Stimulated activated CD8-positive, alpha-beta memory T cell treated with anti-CD3 and anti-CD28 coated beads, Interleukin-2, amount 100 ng/mL, for 1 hour (primary cell): Measurements from ENCODE around the gene TTC38.
A peak's percentile ranks its signal among the peaks of the same experiment; 100 is the strongest.
"Not testable (repeated sequence)": the region's sequence is repeated elsewhere in the genome, so short reads cannot be mapped to it uniquely, and the experiment has no call there.

ENCODE experiments used
- DNase-seq, 2 donors: peaks; one replicate each; pipeline ENCODE4 v3.0.0-alpha.2; 2020; ENCODE audit warnings: low read depth in 2 of 2

TTC38 gene

GRCh38 chr22:46296257-46297150 is 28.7 kb downstream of the TTC38 start, which contains the start of gene GTSE1:
Gene GTSE1 (plus strand): TSS chr22:46296870. CDS start chr22:46297401, 531 bp downstream.
- peak; percentile 94 to 95 for DNase-seq

- no peak for DNase-seq
These were observed 29.5 kb downstream of the TTC38 start for GRCh38 chr22:46297151-46297812.

DNA sequence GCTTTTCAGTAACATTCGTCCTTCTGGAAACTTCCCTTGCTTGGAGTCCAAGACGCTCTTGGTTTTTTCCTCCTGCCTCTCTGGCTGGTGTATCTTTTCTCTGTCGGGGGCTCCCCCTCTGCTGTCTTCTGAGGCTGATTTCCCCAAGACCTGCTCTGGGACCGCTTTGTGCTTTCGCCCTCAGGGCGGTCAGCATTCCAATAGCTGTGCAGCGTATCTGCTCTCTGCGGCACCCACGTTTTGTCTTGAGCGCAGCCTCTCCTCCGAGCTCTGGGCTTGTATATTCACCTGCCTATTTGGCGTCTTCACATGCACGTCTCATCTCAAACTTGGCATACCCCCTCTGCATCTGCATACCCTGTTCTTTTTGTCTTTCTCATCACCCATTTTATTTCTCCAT is 31.3 kb downstream of the TTC38 start:
- DNase-seq: no peak

DNA sequence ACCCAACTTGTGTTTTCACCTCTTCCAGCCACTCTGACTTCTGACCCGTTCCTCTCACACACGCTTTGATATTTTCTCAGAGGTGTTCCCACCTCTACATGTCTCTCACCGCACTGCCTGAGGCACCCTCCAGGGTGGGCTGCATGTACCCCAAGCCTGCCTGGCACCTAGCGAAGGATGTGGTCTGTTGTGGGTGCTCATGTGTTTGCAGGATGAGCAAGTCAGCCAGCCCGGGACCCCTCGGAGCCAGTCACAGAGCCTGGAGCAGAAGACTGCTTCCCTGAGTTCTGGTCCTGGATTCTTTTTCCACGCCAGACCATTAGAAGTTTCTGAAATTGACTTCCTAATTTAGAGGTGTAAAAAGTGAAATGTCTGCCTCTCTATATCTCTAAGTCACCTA is 32.7 kb downstream of the TTC38 start:
- DNase-seq: no peak

DNA sequence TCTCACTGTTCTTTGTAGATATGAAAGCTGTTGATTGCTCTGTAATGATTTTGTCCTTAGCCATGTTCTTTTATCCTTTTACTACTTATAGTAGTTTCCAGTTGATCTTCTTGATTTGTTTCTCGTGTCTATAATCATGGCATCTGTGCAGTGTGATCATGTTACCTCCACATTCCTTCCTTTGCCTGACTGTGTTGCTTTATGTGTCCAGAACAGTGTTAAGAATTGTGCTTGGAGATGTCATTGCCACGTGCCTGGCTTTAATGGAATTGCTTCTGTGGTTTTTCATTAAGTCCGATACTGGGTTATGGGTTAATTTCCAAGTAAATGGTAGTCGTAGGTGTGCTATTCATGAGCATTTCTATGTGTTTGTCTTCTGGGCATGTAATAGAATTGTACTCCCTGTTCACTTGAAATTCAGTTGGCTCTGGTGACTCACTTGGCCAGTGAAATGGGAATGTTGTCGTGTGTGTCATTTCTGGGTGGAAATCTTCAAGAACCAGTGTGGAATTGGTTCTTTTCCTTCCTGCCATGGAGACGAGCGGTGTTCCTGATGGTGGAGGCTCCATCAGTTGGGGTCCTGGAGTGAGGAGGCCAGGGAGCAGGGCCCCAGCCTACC is 35.6 kb downstream of the TTC38 start:
- DNase-seq: no peak

GRCh38 chr22:46308283-46308988 is 40.6 kb downstream of the TTC38 start:
- DNase-seq: no peak

DNA sequence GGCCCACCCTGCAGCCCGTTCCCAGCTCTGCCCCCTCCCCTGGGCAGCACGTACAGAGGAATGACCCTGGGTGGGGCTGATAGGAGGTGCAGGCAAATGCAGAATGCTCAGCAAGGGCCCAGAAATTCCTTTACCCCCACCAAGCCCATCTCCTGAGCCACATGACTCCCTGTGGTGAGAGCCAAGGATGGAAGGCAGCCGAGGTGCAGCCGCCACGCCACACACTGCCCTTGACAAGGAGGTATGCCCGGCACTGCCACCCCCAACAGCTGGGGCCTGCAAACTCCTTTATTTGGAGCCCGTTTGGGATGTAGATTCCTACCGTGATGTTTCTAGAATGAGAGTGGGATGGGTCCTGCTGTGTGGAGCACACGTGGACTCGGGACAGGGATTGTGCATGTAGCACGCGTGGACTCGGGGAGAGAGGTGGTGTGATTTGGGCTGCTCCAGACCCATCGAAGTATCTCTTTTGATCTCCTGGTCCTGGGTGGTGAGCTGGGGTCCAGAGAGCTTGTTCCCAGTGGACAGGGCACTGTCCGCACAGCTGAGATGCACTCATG is 41.8 kb downstream of the TTC38 start:
- no peak for DNase-seq

DNA sequence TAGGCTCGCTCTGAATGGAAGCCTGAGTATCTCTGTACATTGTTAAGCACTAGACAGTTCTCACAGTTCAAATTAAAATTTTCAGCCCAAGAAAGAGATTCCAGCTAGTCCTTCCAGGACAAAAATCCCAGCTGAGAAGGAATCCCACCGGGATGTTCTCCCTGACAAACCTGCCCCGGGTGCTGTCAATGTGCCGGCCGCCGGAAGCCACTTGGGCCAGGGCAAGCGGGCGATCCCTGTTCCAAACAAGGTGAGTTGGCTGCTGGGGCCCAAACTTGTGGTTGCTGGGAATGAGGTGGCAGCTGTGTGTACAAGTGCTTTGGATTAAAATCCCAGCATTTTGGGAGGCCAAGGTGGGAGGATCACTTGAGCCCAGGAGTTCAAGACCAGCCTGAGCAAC is 44.2 kb downstream of the TTC38 start:
- no peak for DNase-seq

- not testable (repeated sequence) for DNase-seq
These were observed 45.0 kb downstream of the TTC38 start for GRCh38 chr22:46312848-46313247.

- DNase-seq: no peak
These were observed 48.2 kb downstream of the TTC38 start for GRCh38 chr22:46315976-46316375.

GRCh38 chr22:46317646-46318045 is 49.8 kb downstream of the TTC38 start:
- no peak for DNase-seq

- no peak for DNase-seq
These were observed 50.8 kb downstream of the TTC38 start for GRCh38 chr22:46318576-46318975.

- DNase-seq: no peak
These were observed 51.5 kb downstream of the TTC38 start for GRCh38 chr22:46319319-46319718.

GRCh38 chr22:46320166-46320710 is 52.4 kb downstream of the TTC38 start:
- DNase-seq: no peak

GRCh38 chr22:46320716-46321386 is 53.0 kb downstream of the TTC38 start:
- DNase-seq: no peak

- no peak for DNase-seq
These were observed 54.9 kb downstream of the TTC38 start for GRCh38 chr22:46322711-46323110.

DNA sequence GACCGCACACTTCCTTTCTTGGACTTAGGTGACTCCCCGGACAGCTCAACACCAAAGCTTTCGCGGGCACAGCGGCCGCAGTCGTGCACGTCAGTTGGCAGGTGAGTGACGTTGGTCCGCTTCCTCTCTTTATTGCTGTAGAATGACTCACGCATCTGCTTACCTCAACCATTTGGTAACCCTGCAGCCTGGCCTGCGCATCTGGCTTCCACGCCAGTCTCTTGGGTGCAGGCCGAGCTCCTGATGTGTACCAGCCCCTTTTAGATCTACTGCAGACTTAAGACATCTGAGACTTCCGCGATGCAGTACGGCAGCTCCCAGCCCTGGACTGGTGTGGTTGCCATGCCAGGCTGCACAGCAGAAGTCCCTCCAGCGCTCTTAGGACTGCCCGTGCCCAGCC is 55.4 kb downstream of the TTC38 start:
- no peak for DNase-seq

GRCh38 chr22:46326066-46326680 is 58.4 kb downstream of the TTC38 start:
- DNase-seq: no peak

GRCh38 chr22:46327691-46328465 is 60.1 kb downstream of the TTC38 start:
- no peak for DNase-seq

DNA sequence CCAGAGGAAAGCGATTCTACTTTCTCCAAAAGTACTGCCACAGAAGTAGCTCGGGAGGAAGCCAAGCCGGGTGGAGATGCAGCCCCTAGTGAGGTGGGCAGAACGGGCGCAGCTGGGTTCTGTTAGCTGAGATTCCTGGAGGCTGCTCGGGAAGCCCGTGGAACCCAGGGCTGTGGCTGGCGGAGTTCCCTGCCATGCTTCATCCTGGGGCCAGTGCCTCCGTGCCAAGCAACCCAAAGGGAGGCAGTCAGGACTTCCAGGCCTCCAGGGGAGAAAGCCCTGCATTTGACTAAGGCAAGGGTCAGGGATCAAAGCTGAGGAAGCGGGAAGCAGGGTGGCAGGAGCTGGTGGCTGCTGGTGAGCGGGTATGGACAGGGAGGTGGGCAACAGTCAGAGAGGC is 61.0 kb downstream of the TTC38 start:
- no peak for DNase-seq
